Tibial nerve (tissue), 3 donors: ENCODE measurements around the gene MMP25.

Experiments used
- CTCF ChIP-seq, 5 experiments: fragments of 200-600 bp in 3 of 5; fragments of 450-650 bp in 2 of 5; sonication (generic) in 3 of 5; IDR thresholded peaks; one replicate each; pipeline ENCODE4 v1.5.1; 2016 to 2019; ENCODE audit warnings: antibody characterized with exemption in 5 of 5, mild to moderate bottlenecking in 3 of 5, moderate library complexity in 2 of 5
- POLR2A ChIP-seq, 2 donors: fragments of 450-650 bp; IDR thresholded peaks; one replicate each; pipeline ENCODE4 v1.6.1; 2017; ENCODE audit warnings: antibody characterized with exemption in 2 of 2, mild to moderate bottlenecking in 2 of 2, moderate library complexity in 2 of 2

- no peak for TF ChIP-seq CTCF (IDR thresholded peaks at IDR 0.05)
- no peak for TF ChIP-seq POLR2A (IDR thresholded peaks at IDR 0.05)
Measured at GRCh38 chr16:3004781-3005284, 41.5 kb upstream of the MMP25 start.
